HG03521 (cell line): ENCODE measurements around the gene LLGL1.
A peak's percentile ranks its signal among the peaks of the same experiment; 100 is the strongest.

Experiments
- ATAC-seq: cut with Tn5 transposase; IDR thresholded peaks from one replicate; pipeline ENCODE4 v1.9.1; 2021; ENCODE audit warnings: mild to moderate bottlenecking, moderate library complexity; ENCODE audit not compliant: unreplicated experiment

LLGL1 gene

GRCh38 chr17:18251204-18251603 lies 25.8 kb downstream of the LLGL1 start:
- ATAC-seq = no peak

- no peak for ATAC-seq
Observed at GRCh38 chr17:18252160-18252559, 26.7 kb downstream of the LLGL1 start.

GRCh38 chr17:18253187-18253884 lies 27.9 kb downstream of the LLGL1 start:
- no peak for ATAC-seq

GRCh38 chr17:18253947-18254821 lies 28.7 kb downstream of the LLGL1 start:
- ATAC-seq = no peak

GRCh38 chr17:18254888-18255649 lies 29.6 kb downstream of the LLGL1 start:
- ATAC-seq = no peak

- ATAC-seq = no peak
Observed at GRCh38 chr17:18256351-18256750, 30.9 kb downstream of the LLGL1 start.

GRCh38 chr17:18256776-18257175 lies 31.3 kb downstream of the LLGL1 start:
- no peak for ATAC-seq

- no peak for ATAC-seq
Observed at GRCh38 chr17:18257268-18257981, 32.0 kb downstream of the LLGL1 start.

- ATAC-seq = peak; percentile 26
Observed at GRCh38 chr17:18257982-18258355, 32.5 kb downstream of the LLGL1 start.

- ATAC-seq = peak; percentile 22
Observed at GRCh38 chr17:18258356-18259038, 33.1 kb downstream of the LLGL1 start, which contains the start of gene FLII. FLII (minus strand) TSS chr17:18258738; CDS start chr17:18258690, 48 bp downstream.

GRCh38 chr17:18259621-18260331 lies 34.3 kb downstream of the LLGL1 start:
- ATAC-seq = no peak

GRCh38 chr17:18260332-18261145 lies 35.1 kb downstream of the LLGL1 start, which contains the start of gene MIEF2:
MIEF2 (plus strand) TSS chr17:18260662; CDS start chr17:18262721, 2,059 bp downstream.
- ATAC-seq = peak; percentile 75

- ATAC-seq = no peak
Observed at GRCh38 chr17:18261146-18261515, 35.7 kb downstream of the LLGL1 start.

GRCh38 chr17:18261659-18262058 lies 36.2 kb downstream of the LLGL1 start:
- no peak for ATAC-seq

- ATAC-seq = no peak
Observed at GRCh38 chr17:18262111-18262510, 36.7 kb downstream of the LLGL1 start.

GRCh38 chr17:18262641-18263040 lies 37.2 kb downstream of the LLGL1 start:
- ATAC-seq = no peak

GRCh38 chr17:18263885-18264682 lies 38.6 kb downstream of the LLGL1 start:
- ATAC-seq = no peak

GRCh38 chr17:18267366-18267765 lies 41.9 kb downstream of the LLGL1 start:
- ATAC-seq = no peak
